Fibroblast of skin of left quadriceps (primary cell): Measurements from ENCODE around the gene GNG7.
"Not testable (repeated sequence)": the region's sequence is repeated elsewhere in the genome, so short reads cannot be mapped to it uniquely, and the experiment has no call there.

ENCODE experiments used
- DNase-seq, 2 experiments: peaks; one replicate each; pipeline ENCODE4 v3.0.0-alpha.2; 2013; ENCODE audit warnings: low read depth in 2 of 2

Gene GNG7

GRCh38 chr19:2602391-2603181 lies 99.9 kb downstream of the GNG7 start:
- peak; percentile 93 to 95 for DNase-seq

GRCh38 chr19:2600914-2601870 lies 101.3 kb downstream of the GNG7 start:
- DNase-seq, result no peak

- no peak for DNase-seq
Measured at GRCh38 chr19:2594319-2594718, 108.2 kb downstream of the GNG7 start.

GRCh38 chr19:2592824-2593223 lies 109.7 kb downstream of the GNG7 start:
- no peak for DNase-seq

GRCh38 chr19:2591537-2592291 lies 110.8 kb downstream of the GNG7 start:
- DNase-seq, result no peak

- DNase-seq, result no peak
Measured at GRCh38 chr19:2590630-2591399, 111.7 kb downstream of the GNG7 start.

GRCh38 chr19:2589441-2589840 lies 113.1 kb downstream of the GNG7 start:
- no peak for DNase-seq

GRCh38 chr19:2588081-2588777 lies 114.3 kb downstream of the GNG7 start:
- DNase-seq, result no peak

- no peak for DNase-seq
Measured at GRCh38 chr19:2587001-2587719, 115.3 kb downstream of the GNG7 start.

- DNase-seq, result no peak
Measured at GRCh38 chr19:2586196-2586595, 116.3 kb downstream of the GNG7 start.

- no peak for DNase-seq
Measured at GRCh38 chr19:2584002-2584401, 118.5 kb downstream of the GNG7 start.

GRCh38 chr19:2582984-2583956 lies 119.2 kb downstream of the GNG7 start:
- no peak for DNase-seq

- DNase-seq, result not testable (repeated sequence)
Measured at GRCh38 chr19:2580396-2580795, 122.1 kb downstream of the GNG7 start.

- no peak for DNase-seq
Measured at GRCh38 chr19:2579678-2580280, 122.7 kb downstream of the GNG7 start.

GRCh38 chr19:2578901-2579677 lies 123.4 kb downstream of the GNG7 start:
- DNase-seq, result peak; percentile 72 to 75

- DNase-seq, result peak; percentile 31 to 32
Measured at GRCh38 chr19:2578391-2578890, 124.1 kb downstream of the GNG7 start.

GRCh38 chr19:2577722-2578335 lies 124.7 kb downstream of the GNG7 start:
- DNase-seq, result no peak
